EL (cell line): ENCODE data around the gene ALOX15B.
"Not testable (repeated sequence)": the region's sequence is repeated elsewhere in the genome, so short reads cannot be mapped to it uniquely, and the experiment has no call there.

ENCODE experiments used
- DNase-seq: peaks from one replicate; pipeline ENCODE4 v3.0.0-alpha.2; 2016

The ALOX15B gene

DNA sequence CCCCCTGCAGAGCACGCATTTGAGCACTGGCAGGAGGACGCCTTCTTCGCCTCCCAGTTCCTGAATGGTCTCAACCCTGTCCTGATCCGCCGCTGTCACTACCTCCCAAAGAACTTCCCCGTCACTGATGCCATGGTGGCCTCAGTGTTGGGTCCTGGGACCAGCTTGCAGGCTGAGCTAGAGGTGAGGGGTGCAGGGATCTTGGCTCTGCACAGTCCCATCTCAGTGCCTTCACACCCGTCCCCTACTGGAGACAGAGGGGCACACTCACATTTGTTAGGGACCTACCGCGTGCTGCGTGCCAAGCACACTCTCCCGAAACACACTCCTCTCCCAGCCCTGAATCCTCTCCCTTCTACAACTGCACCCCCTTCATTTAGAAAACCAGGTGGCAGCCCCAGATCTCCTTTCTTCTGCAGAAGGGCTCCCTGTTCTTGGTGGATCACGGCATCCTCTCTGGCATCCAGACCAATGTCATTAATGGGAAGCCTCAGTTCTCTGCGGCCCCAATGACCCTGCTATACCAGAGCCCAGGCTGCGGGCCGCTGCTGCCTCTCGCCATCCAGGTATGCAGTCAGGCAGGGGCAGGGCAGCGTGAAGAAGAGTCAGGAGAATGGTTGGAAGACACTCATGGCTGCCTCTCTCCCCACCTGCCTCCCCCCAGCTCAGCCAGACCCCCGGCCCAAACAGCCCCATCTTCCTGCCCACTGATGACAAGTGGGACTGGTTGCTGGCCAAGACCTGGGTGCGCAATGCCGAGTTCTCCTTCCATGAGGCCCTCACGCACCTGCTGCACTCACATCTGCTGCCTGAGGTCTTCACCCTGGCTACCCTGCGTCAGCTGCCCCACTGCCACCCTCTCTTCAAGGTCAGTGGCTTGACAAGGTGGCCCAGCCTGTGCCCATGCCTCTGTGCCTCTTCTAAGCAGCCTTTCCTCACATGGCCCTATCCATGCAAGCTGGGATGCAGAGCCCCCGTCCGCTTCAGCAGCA, 6.3 kb downstream of the ALOX15B start:
- no peak for DNase-seq

DNA sequence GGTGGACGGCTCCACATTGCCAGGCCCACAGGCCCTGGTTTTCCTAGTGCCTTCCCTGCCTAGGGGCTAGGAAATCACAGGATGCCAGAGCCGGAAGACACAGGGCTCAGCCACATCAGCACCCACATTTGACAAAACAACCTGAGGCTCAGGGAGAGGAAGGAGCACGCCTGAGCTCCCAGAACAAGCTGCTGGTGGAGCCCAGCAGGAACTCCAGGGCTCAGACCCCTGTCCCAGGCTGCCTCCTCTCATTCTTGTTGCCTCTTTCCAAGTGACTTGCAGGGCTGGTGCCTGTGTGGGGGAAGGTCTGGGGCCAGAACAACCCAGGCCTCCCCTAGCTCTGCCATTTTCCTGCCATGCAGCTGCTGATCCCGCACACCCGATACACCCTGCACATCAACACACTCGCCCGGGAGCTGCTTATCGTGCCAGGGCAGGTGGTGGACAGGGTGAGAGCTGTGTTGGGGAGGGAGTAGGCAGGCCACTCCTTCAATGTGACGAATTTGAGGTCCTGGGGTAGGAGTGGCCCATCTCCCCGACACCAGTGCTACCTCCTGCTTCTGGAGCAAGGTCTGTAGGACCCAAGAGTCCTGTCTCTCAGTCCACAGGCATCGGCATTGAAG, 7.6 kb downstream of the ALOX15B start:
- no peak for DNase-seq

DNA sequence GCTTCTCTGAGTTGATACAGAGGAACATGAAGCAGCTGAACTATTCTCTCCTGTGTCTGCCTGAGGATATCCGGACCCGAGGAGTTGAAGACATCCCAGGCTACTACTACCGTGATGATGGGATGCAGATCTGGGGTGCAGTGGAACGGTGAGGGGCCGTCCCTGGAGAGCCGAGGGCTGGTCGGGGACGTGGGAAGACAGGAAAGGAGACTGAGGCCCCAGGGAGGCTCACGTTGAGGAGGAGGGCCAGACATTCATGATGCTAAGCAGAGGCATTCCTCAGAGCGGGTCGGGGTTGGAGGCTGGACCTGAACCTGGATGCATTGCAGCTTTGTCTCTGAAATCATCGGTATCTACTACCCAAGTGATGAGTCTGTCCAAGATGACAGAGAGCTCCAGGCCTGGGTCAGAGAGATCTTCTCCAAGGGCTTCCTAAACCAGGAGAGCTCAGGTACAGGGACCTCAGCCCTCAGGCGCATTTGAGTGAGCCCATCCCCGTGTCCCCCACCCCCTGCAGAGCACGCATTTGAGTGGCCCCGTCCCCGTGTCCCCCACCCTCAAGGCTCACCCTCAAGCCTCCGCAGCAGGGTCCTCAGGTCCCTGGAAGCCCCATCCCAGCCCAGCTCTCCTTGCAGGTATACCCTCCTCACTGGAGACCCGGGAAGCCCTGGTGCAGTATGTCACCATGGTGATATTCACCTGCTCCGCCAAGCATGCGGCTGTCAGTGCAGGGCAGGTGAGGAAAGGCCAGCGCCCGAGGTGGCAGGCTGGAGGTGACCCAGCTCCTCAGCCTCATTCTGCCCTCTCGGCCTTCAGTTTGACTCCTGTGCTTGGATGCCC, 8.3 kb downstream of the ALOX15B start:
- no peak for DNase-seq

DNA sequence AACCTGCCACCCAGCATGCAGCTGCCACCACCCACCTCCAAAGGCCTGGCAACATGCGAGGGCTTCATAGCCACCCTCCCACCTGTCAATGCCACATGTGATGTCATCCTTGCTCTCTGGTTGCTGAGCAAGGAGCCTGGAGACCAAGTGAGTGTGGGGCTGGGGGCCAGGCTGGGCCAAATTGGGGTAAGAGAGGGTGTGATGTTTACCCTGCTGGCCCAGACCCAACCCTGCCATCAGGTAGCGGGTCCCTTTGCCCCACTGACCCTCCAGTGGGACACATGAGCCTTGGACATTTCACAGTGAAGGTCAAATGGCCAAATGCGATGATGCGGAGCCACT, 8.9 kb downstream of the ALOX15B start:
- no peak for DNase-seq

DNA sequence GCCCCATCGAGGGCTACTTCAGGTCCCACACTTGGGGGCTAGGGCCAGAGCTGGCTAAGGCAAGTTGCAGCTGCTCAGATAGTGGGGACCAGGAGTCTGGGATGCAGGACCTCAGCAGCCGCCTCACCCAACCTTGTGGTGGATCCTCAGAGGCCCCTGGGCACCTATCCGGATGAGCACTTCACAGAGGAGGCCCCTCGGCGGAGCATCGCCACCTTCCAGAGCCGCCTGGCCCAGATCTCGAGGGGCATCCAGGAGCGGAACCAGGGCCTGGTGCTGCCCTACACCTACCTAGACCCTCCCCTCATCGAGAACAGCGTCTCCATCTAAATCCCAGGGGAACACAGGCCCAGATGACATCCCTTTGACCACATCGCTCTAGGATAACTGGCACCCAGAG, 9.4 kb downstream of the ALOX15B start:
- no peak for DNase-seq

DNA sequence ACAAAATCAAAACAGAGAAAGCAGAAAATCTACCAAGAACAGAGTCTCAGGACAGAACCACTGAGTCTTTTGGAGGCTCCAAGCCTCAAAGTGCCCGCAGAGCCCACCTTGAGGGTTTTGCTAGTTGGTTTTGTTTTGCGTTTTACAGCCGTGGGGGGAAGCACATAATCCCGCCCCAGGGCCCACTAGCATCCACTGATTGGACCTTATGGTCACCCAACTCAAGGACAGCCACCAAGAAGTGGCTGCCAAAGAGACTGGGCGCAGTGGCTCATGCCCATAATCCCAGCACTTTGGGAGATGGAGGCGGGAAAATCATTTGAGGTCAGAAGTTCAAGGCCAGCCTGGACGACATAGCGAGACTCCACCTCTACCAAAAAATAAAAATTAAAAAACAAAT, 9.9 kb downstream of the ALOX15B start:
- no peak for DNase-seq

DNA sequence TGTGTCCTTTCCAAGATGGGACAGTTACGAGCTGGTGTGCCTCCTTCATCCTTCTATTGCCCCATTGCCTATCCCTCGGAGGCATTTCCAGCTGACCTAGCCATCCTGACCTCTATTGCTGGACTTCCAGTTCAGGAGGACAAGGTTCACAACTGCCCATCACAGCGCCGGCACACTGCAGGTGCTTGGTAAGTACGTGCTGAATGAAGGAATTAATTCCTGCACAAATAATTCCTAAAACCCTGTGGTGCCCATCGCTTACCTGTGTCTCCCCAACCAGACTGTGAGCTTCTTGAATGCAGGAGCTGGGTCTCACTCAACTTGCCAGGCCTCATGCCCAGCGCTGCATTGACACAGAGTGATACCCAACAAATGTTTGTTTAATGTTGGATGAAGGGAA, 13.0 kb downstream of the ALOX15B start:
- no peak for DNase-seq

DNA sequence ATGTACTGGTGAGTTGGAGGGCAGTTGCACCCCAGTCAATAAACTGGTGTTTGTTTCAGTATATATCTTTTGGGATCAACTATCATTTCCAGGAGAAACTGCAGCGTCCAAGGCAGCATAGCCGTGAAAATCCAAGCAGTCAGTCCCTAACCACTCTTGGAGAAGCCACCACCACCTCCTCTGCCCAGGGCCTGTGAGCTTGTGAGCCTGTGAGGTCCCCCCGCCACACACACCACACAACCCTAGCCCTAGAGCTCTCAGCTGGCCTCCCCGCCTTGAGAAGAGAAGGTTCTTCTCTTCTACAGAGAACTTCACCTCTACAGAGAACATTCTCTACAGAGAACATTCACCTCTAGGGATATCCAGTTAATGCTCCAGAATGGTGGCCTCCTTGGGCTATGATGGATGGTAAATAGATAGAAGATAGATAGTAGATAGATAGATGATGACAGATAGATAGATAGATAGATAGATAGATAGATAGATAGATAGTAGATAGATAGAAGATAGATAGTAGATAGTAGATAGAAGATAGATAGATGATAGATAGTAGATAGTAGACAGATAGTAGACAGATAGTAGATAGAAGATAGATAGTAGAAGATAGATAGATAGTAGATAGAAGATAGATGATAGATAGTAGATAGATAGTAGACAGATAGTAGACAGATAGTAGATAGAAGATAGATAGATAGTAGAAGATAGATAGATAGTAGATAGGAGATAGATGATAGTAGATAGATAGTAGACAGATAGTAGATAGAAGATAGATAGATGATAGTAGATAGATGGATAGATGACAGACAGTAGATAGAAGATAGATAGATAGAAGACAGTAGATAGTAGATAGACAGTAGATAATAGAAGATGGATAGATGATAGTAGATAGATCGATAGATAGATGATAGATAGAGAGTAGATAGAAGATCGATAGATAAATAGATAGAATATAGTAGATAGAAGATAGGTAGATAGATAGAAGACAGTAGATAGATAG, 13.7 kb downstream of the ALOX15B start:
- no peak for DNase-seq

DNA sequence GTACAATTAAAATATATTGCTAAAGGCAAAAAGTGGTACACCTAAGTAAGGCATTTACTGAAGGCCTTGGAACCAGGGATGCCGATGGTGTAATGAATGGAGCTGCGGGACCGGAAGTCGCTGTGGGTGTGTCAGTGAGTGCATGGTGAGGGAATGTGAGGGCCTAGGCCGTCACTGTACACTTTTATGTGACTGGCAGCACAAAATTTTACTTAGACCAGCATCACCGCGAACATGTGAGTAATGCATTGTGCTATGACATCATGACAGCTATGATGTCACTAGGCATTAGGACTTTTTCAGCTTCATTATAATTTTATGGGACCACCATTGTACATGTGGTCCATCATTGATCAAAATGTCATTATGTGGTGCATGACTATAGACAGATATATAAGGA, 14.7 kb downstream of the ALOX15B start:
- DNase-seq: no peak

DNA sequence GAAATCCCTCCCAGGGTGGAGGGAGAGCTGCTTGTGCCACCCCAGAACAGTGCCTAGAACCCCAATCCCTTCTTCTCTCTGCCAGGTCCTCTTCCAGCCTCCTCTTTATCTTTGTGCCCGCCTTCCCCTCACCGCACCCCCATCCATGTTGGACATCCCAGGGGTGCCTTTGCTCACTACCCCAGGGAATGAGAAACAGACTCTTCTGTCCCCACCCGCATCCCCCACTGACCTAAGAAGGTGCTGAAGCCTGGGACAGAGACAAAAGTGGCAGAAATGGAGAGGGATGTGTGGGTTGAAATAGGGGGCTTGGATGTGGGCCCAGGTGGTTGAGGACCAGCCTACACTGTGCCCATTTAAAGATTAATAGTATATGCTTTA, 17.0 kb downstream of the ALOX15B start:
- DNase-seq: no peak

DNA sequence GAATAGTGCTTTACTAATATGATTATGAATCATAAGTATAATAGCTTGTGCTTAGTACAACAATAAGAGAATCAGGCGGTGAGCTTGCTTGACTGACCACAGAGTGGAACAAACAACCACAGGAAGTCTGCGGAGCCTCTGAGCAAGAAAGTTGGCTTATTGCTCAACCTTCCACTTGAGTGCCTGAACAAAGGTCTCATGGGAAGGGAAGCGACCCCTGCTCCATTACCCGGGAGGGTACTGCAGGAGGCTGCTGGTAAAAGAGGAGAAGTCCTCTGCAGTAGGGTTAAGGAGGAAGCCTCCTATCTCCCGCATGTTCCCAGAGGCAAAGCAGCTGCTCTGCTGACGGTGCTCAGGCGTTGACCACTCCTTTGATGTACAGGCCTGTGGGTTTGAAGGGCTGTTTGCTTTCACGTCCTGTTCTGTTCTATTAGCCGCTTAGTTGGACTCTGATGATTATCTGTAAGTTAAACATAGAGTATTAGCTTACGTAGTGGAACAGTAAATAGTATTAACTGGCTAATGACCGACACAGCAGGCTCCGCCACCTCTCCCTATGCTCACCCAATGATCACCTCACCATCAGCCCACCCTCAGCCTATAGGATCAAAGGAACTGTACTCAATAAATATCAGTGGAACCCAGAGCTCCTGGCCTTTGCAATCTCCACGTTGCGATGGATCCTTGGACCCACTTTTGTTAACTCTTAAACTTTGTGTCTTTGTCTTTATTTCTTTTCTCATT, 17.5 kb downstream of the ALOX15B start:
- peak; percentile 54 for DNase-seq

DNA sequence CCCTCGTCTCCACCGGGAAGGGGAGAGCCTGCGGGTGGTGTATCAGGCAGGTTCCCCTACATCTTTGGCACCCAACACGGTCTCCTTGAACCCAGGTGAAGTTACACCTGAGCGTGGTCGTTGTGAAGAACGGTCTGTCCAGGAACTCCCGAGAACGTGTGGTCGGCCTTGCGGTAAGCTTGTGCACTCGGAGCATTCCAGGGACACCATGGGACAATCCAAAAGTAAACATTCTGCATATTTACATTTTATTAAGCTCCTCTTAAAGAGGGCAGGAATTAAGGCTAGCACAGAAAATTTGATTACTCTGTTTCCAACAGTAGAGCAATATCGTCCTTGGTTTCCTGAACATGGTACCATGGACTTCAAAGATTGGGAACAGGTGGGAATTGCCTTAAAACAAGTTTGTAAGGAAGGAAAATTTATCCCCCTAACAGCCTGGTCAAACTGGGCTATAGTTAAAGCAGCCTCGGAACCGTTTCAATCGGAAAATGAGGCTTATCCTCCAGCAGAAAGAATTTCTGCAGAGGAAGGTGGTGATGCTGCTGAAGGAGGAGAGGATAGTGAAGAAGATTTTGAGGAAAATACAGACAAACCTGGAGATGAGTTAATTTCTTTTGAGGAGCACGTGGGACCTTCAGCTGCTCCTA, 18.2 kb downstream of the ALOX15B start:
- no peak for DNase-seq

DNA sequence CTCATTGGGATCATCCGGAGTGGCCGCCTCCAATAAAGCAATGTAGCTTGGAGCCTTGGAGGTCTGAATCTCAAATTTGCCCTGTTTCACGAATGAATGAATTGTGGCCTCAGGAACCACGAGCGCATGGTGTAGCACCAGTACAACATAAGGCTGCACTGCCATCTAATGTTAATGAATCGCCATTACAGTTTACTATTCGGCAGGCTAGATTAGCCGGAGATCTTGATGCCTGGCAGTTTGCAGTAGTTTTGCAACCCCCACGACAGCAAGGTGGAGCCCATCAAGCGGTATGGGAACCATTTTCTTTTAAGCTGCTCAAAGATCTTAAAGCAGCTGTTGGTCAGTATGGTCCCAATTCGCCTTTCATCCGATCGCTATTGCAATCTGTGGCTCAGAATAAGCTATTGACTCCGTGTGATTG, 18.8 kb downstream of the ALOX15B start:
- DNase-seq: peak; percentile 80

DNA sequence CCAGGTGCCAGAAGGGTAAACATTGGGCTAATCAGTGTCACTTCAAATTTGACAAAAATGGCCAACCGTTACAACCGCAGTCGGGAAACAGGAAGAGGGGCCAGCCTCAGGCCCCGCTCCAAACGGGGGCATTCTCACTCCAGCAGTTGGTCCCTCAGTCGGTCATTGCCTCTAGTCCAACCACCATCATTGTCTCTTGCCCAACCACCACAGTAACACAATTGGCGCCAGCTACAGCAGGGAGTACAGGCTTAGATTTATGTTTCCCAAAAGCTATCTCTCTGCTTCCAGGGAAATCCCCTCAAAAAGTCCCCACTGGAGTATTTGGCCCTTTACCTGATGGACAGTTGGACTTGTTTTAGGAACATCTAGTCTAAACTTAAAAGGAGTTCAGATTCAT, 20.3 kb downstream of the ALOX15B start:
- no peak for DNase-seq

DNA sequence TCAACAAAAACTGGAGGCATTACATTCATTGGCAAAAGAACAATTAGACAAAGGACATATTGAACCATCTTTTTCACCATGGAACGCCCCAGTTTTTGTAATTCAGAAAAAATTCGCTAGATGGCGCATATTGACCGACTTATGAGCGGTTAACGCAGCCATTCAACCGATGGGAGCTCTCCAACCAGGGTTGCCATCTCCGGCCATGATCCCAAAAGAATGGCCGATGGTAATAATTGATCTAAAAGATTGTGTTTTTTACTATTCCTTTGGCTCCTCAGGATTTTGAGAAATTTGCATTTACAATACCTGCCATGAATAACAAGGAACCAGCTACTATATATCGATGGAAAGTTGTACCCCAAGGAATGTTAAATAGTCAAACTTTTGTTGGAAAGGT, 21.4 kb downstream of the ALOX15B start:
- peak; percentile 74 for DNase-seq

DNA sequence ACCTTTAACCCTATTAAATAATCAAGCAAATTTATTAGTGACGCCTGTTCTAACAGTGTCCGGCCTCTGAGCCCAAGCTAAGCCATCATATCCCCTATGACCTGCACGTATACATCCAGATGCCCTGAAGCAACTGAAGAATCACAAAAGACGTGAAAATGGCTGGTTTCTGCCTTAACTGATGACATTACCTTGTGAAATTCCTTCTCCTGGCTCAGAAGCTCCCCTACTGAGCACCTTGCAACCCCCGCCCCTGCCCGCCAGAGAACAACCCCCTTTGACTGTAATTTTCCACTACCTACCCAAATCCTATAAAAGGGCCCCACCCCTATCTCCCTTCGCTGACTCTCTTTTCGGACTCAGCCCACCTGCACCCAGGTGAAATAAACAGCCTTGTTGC, 23.0 kb downstream of the ALOX15B start:
- not testable (repeated sequence) for DNase-seq

DNA sequence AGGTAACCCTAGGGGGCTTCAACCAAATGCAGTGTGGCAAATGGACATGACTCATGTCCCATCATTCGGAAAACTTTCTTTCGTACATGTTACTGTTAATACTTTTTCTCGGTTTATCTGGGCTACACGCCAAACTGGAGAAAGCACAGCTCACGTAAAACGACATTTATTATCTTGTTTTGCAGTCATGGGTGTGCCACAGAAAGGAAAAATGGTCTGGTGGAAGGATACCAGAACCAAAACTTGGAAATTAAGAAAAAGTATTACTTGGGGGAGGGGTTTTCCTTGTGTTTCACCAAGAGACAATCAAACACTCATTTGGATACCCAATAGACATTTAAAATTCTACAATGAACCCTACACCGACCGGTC, 23.6 kb downstream of the ALOX15B start:
- peak; percentile 18 for DNase-seq

DNA sequence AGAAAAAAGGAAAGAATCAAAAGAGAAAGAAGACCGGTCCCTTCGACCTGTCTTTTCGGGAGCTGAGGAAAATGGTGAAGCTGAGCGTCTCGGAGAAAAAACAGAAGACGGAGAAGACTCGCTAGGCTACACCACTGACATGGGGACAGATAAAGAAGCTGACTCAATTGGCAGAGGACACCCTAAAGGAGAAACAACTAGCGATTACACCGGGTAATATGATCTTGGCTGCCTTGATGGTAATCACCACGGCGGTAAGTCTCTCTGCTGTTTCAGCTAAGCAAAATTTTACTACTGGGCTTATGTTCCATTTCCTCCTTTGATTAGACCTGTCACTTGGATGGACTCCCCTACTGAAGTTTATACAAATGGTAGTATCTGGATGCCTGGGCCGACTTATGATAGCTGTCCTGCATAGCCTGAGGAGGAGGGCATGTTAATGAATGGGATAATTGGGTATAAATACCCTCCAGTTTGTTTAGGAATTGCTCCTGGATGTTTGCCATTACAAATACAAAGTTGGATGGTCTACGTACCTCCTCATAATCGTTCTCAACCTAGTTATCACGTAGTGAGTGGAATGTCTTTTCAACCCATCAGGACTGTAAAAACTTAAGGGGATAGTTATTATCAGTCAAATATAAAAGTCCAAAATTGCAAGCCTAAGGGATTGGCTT, 24.1 kb downstream of the ALOX15B start:
- DNase-seq: no peak

DNA sequence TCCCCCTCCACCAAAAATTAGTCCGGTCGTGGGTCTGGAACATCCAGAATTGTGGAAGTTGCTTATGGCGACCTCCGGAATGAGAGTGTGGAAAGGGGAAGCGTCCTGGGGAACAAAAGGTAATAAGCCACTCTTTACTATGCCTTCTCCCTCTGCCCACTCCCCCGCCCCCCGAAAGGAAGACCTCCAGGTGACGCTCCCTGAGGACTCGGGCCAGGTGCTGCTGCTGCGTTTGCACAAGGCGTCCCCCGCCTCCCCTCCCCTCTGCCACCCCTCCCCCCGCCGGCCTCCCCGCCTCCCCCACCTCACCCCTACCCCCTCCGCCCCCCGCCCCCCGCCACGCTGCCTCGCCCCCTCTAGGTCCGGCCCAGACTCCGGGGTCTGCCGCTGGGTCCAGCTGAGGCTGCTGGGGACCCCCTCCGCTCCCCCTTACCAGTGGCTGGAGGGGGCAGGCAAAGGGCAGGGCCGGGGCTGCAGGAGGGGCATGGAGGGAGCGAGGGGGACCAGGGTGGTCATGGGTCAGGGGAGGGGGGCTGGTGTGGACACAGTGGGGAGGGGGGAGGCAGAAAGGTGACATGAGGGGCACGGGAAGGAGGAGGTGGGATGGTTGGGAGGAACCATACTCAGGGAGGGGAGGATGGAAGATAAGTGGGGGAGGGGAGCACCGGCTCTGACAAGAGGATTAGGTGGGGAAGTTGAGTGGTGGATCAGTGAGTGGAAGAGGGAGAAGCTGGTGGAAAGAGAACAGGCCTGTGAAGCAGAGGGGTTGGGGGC, 25.1 kb downstream of the ALOX15B start:
- DNase-seq: no peak
